Skeletal muscle satellite cell (primary cell): ENCODE data around the gene HEMK1.

Experiments used
- H3K27me3 ChIP-seq: 2 replicates; pipeline ENCODE4 v1.7.0; 2013; ENCODE audit warnings: low read length; ENCODE audit not compliant: control insufficient read depth, insufficient read depth
- H3K36me3 ChIP-seq: 2 replicates; pipeline ENCODE4 v1.7.0; 2013; ENCODE audit warnings: mild to moderate bottlenecking, control low read depth, low read length; ENCODE audit not compliant: insufficient read depth
- H3K4me1 ChIP-seq: 2 replicates; pipeline ENCODE4 v1.7.0; 2013; ENCODE audit warnings: low read length; ENCODE audit not compliant: control insufficient read depth, insufficient read depth
- H3K4me2 ChIP-seq: 2 replicates; pipeline ENCODE4 v1.7.0; 2013; ENCODE audit warnings: mild to moderate bottlenecking, low read length
- H3K4me3 ChIP-seq: 2 replicates; pipeline ENCODE4 v1.7.0; 2013; ENCODE audit warnings: low read length
- H3K9ac ChIP-seq: 2 replicates; pipeline ENCODE4 v1.7.0; 2013; ENCODE audit warnings: mild to moderate bottlenecking, low read depth, low read length, moderate library complexity
- H3K9me3 ChIP-seq: replicated peaks from 2 replicates; pipeline ENCODE4 v1.7.0; 2013; ENCODE audit warnings: mild to moderate bottlenecking, control low read depth, low read length

HEMK1 gene

GRCh38 chr3:50639055-50639494 lies 69.8 kb downstream of the HEMK1 start:
- Histone ChIP-seq H3K27me3 (no peaks in the 10 kb centered on the region), H3K4me2 (peak overlapping the region; percentile 45), H3K9me3 (no peaks in the 10 kb centered on the region), H3K9ac (peak overlapping the region; percentile 57), H3K36me3 (peaks cover 32% of the 10 kb centered on the region), H3K4me1 (peaks cover 33% of the 10 kb centered on the region), H3K4me3 (peak overlapping the region; percentile 6)

- Histone ChIP-seq H3K36me3 (peaks cover 61% of the 10 kb centered on the region), H3K4me2 (no peak overlapping the region), H3K9ac (no peak overlapping the region), H3K4me1 (peaks cover 23% of the 10 kb centered on the region), H3K9me3 (no peaks in the 10 kb centered on the region), H3K4me3 (no peak overlapping the region), H3K27me3 (no peaks in the 10 kb centered on the region)
These were observed 73.1 kb downstream of the HEMK1 start for GRCh38 chr3:50642382-50642781.

- H3K4me3 ChIP-seq, result no peak overlapping the region
- H3K4me1 ChIP-seq, result peaks cover 10% of the 10 kb centered on the region
- H3K27me3 ChIP-seq, result no peaks in the 10 kb centered on the region
- H3K9me3 ChIP-seq, result no peaks in the 10 kb centered on the region
- H3K4me2 ChIP-seq, result no peak overlapping the region
- peaks cover 80% of the 10 kb centered on the region for H3K36me3 ChIP-seq
- H3K9ac ChIP-seq, result no peak overlapping the region
These were observed 75.2 kb downstream of the HEMK1 start for GRCh38 chr3:50644561-50644960.

- Histone ChIP-seq H3K36me3 (peaks cover 77% of the 10 kb centered on the region), H3K27me3 (no peaks in the 10 kb centered on the region), H3K9me3 (no peaks in the 10 kb centered on the region), H3K4me3 (no peak overlapping the region), H3K4me1 (peaks cover 10% of the 10 kb centered on the region), H3K4me2 (no peak overlapping the region), H3K9ac (no peak overlapping the region)
These were observed 76.1 kb downstream of the HEMK1 start for GRCh38 chr3:50645378-50645777.
